IMR-90 (cell line): ENCODE results near the gene TMBIM6. TPM values are rescaled to one million over a fixed set of nuclear protein-coding genes. Genes with fewer than 3 reads are reported as not detected.

Experiments
- ATAC-seq: fragments of 200-7000 bp; cut with Tn5 transposase; 2 replicates; pipeline ENCODE4 v1.9.1; 2020; ENCODE audit warnings: low read depth, mild to moderate bottlenecking, moderate library complexity
- BruUV-seq: library from RNA; stranded (reverse); fragments of 400-500 nt; replicated peaks from 2 replicates; lab custom pipeline; 2021; lab: Mats Ljungman, UMichigan
- CTCF ChIA-PET: fragments of 300-600 bp; formaldehyde crosslinking; extraction: SDS; loops from one replicate; lab custom pipeline; 2021; ENCODE audit warnings: antibody characterized with exemption; lab: Yijun Ruan, JAX
- POLR2A ChIA-PET: fragments of 300-600 bp; sonication (Branson Sonifier 250); formaldehyde crosslinking; loops from one replicate; lab custom pipeline; 2022; ENCODE audit warnings: antibody characterized with exemption; ENCODE audit not compliant: unreplicated experiment; lab: Charles Lee
- DNase-seq: peaks from one replicate; pipeline ENCODE4 v3.0.0; 2013
- H2AFZ ChIP-seq: replicated peaks from 2 replicates; pipeline ENCODE3; 2013; ENCODE audit warnings: low read length, mild to moderate bottlenecking; ENCODE audit not compliant: poor library complexity
- H2AK5ac ChIP-seq: 2 replicates; pipeline ENCODE4 v1.6.1; 2013; ENCODE audit warnings: low read depth, low read length, inconsistent platforms
- H2AK9ac ChIP-seq: replicated peaks from 2 replicates; pipeline ENCODE3; 2013; ENCODE audit warnings: mild to moderate bottlenecking, low read depth, low read length, moderate library complexity; ENCODE audit not compliant: poor library complexity
- H2BK120ac ChIP-seq: 2 replicates; pipeline ENCODE4 v1.6.1; 2013; ENCODE audit warnings: low read depth, low read length, inconsistent platforms
- H2BK15ac ChIP-seq: 3 replicates; pipeline ENCODE4 v1.6.1; 2013; ENCODE audit warnings: low read depth, low read length, inconsistent platforms
- H2BK20ac ChIP-seq: 2 replicates; pipeline ENCODE4 v1.6.1; 2013; ENCODE audit warnings: low read depth, mild to moderate bottlenecking, inconsistent platforms, low read length, moderate library complexity
- H2BK5ac ChIP-seq: 2 replicates; pipeline ENCODE4 v1.6.1; 2013; ENCODE audit warnings: mild to moderate bottlenecking, low read depth, low read length, inconsistent platforms; ENCODE audit not compliant: poor library complexity, severe bottlenecking
- H3K14ac ChIP-seq: replicated peaks from 2 replicates; pipeline ENCODE4 v1.6.1; 2013; ENCODE audit warnings: low read depth, low read length, inconsistent platforms
- H3K18ac ChIP-seq: 2 replicates; pipeline ENCODE4 v1.6.1; 2013; ENCODE audit warnings: low read depth, low read length, control low read depth
- H3K23ac ChIP-seq: 2 replicates; pipeline ENCODE4 v1.6.1; 2013; ENCODE audit warnings: low read depth, low read length, inconsistent platforms
- H3K27ac ChIP-seq: 2 replicates; pipeline ENCODE4 v1.5.1; 2013; ENCODE audit warnings: mild to moderate bottlenecking, control low read depth, low read length; ENCODE audit not compliant: insufficient read depth
- H3K27me3 ChIP-seq: 2 replicates; pipeline ENCODE4 v1.6.1; 2013; ENCODE audit warnings: low read length; ENCODE audit not compliant: control insufficient read depth, insufficient read depth
- H3K36me3 ChIP-seq: 2 replicates; pipeline ENCODE4 v1.6.1; 2013; ENCODE audit warnings: low read length, mixed read lengths; ENCODE audit not compliant: control insufficient read depth, insufficient read depth
- H3K4ac ChIP-seq: 2 replicates; pipeline ENCODE4 v1.6.1; 2013; ENCODE audit warnings: low read depth, low read length, inconsistent platforms
- H3K4me1 ChIP-seq: 2 replicates; pipeline ENCODE4 v1.6.1; 2013; ENCODE audit warnings: low read length, mixed read lengths; ENCODE audit not compliant: control insufficient read depth, insufficient read depth
- H3K4me2 ChIP-seq: 2 replicates; pipeline ENCODE4 v1.6.1; 2013; ENCODE audit warnings: low read depth, mild to moderate bottlenecking, control low read depth, low read length, moderate library complexity
- H3K4me3 ChIP-seq: 2 replicates; pipeline ENCODE4 v1.5.1; 2013; ENCODE audit warnings: low read depth, mild to moderate bottlenecking, control low read depth, low read length, moderate library complexity; ENCODE audit not compliant: insufficient read depth
- H3K56ac ChIP-seq: 2 replicates; pipeline ENCODE4 v1.6.1; 2013; ENCODE audit warnings: low read length, inconsistent platforms; ENCODE audit not compliant: insufficient read depth; ENCODE audit errors: extremely low read depth
- H3K79me1 ChIP-seq, 2 experiments: 2 replicates each; pipeline ENCODE4 v1.6.1; 2013; ENCODE audit warnings: low read length in 2 of 2, inconsistent platforms in 1 of 2, low read depth in 1 of 2
- H3K9ac ChIP-seq: 2 replicates; pipeline ENCODE4 v1.6.1; 2013; ENCODE audit warnings: low read depth, low read length, control low read depth
- H3K9me1 ChIP-seq: 2 replicates; pipeline ENCODE4 v1.6.1; 2013; ENCODE audit warnings: low read length, inconsistent platforms; ENCODE audit not compliant: insufficient read depth
- H3K9me3 ChIP-seq: 2 replicates; pipeline ENCODE4 v1.6.1; 2013; ENCODE audit warnings: low read length; ENCODE audit not compliant: control insufficient read depth, insufficient read depth
- H4K20me1 ChIP-seq: 2 replicates; pipeline ENCODE4 v1.6.1; 2013; ENCODE audit warnings: low read length, inconsistent platforms; ENCODE audit not compliant: insufficient read depth
- H4K5ac ChIP-seq: 2 replicates; pipeline ENCODE4 v1.6.1; 2013; ENCODE audit warnings: mild to moderate bottlenecking, low read depth, low read length, control low read depth
- H4K8ac ChIP-seq, 2 experiments: 2 replicates each; pipeline ENCODE4 v1.6.1; 2013; ENCODE audit warnings: low read depth in 2 of 2, low read length in 2 of 2, control low read depth in 1 of 2, inconsistent platforms in 1 of 2
- H4K91ac ChIP-seq: 2 replicates; pipeline ENCODE4 v1.6.1; 2013; ENCODE audit warnings: low read depth, low read length, inconsistent platforms; ENCODE audit not compliant: insufficient read depth
- CEBPB ChIP-seq: IDR thresholded peaks from 2 replicates; pipeline ENCODE4 v1.6.1; 2012; ENCODE audit warnings: low read depth, low read length, improper control_type of control experiment
- CTCF ChIP-seq: conservative IDR thresholded peaks from 2 replicates; pipeline ENCODE4 v1.5.1; 2012; ENCODE audit warnings: mild to moderate bottlenecking, low read depth, low read length, improper control_type of control experiment
- ELK1 ChIP-seq: fragments of 150-350 bp; IDR thresholded peaks from 2 replicates; pipeline ENCODE4 v1.6.1; 2016; ENCODE audit warnings: low read depth, mild to moderate bottlenecking, low read length, moderate library complexity, borderline replicate concordance
- MXI1 ChIP-seq: IDR thresholded peaks from 2 replicates; pipeline ENCODE4 v1.6.1; 2012; ENCODE audit warnings: low read depth, mild to moderate bottlenecking, low read length, moderate library complexity, borderline replicate concordance
- NFE2L2 ChIP-seq: fragments of 150-350 bp; IDR thresholded peaks from 2 replicates; pipeline ENCODE4 v1.6.1; 2016; ENCODE audit warnings: low read depth, mild to moderate bottlenecking, low read length
- POLR2A ChIP-seq: IDR thresholded peaks from 2 replicates; pipeline ENCODE4 v1.6.1; 2012; ENCODE audit warnings: mild to moderate bottlenecking, low read depth, low read length
- RAD21 ChIP-seq: IDR thresholded peaks from 2 replicates; pipeline ENCODE4 v1.6.1; 2012; ENCODE audit warnings: low read length, improper control_type of control experiment
- RFX5 ChIP-seq: IDR thresholded peaks from 2 replicates; pipeline ENCODE4 v1.8.0; 2012; ENCODE audit warnings: low read depth, mild to moderate bottlenecking, low read length, moderate library complexity
- SMC3 ChIP-seq: fragments of 150-350 bp; IDR thresholded peaks from 2 replicates; pipeline ENCODE4 v1.6.1; 2016; ENCODE audit warnings: low read depth, mild to moderate bottlenecking, antibody characterized with exemption, low read length, moderate library complexity
- USF2 ChIP-seq: fragments of 150-350 bp; IDR thresholded peaks from 2 replicates; pipeline ENCODE4 v1.6.1; 2017; ENCODE audit warnings: mild to moderate bottlenecking, antibody characterized with exemption, low read length, low read depth
- WGBS, 2 experiments: methylation state at CpG; one replicate each; pipeline versions ENCODE4 v1.1.5 to v1.1.7; 2013; ENCODE audit warnings: missing lambda C conversion rate in 2 of 2; ENCODE audit not compliant: insufficient read length in 1 of 2; ENCODE audit errors: extremely low coverage in 2 of 2; 5-methylcytosine and 5-hydroxymethylcytosine counted together
- dilution Hi-C: fragments of 300-500 bp; cut with HindIII; formaldehyde crosslinking; loops from one replicate; pipeline ENCODE4 v1.14.3; 2018; ENCODE audit warnings: low sequenced_read_pairs; ENCODE audit not compliant: unreplicated experiment
- in situ Hi-C: fragments of 300-500 bp; cut with MboI; formaldehyde crosslinking; loops from 3 replicates; pipeline ENCODE4 v1.14.3; 2019; ENCODE audit warnings: low sequenced_read_pairs, inconsistent platforms, mixed read lengths
- intact Hi-C: fragments of 100-400 bp; cut with micrococcal nuclease; formaldehyde crosslinking; loops from 2 replicates; pipeline ENCODE4 v1.10.0; 2022
- polyA plus RNA-seq, 3 experiments: library from polyadenylated mRNA; depleted of rRNA; stranded (reverse); fragments of >200 nt; gene quantifications; 2 replicates each; pipeline ENCODE4 v1.2.3, GENCODE V29; 2012; ENCODE audit warnings: low replicate concordance in 1 of 3
- total RNA-seq: library from RNA; depleted of rRNA; stranded (reverse); fragments of >200 nt; gene quantifications from 2 replicates; pipeline ENCODE4 v1.2.3, GENCODE V29; 2012

The TMBIM6 gene
- total and polyA plus RNA-seq, 2 of the 4 experiments (the other 2 are of a cell fraction), result 255 to 285 TPM

GRCh38 chr12:49764126-49764525 is 22.8 kb downstream of the TMBIM6 start:
- Histone ChIP-seq H3K27me3 (no peaks in the 10 kb centered on the region), H3K14ac (no peak overlapping the region), H3K4me2 (no peak overlapping the region), H4K20me1 (peaks cover 17% of the 10 kb centered on the region), H3K9me3 (no peaks in the 10 kb centered on the region), H4K8ac (no peak overlapping the region), H3K18ac (no peak overlapping the region), H2BK20ac (no peak overlapping the region), H2BK120ac (no peak overlapping the region), H3K4me3 (no peak overlapping the region), H2BK15ac (no peak overlapping the region), H3K9me1 (peaks cover 2% of the 10 kb centered on the region; the same call in 1 of the 2 replicates), H3K27ac (no peak overlapping the region), H3K36me3 (peaks cover 46% of the 10 kb centered on the region), H3K23ac (no peak overlapping the region), H3K9ac (no peak overlapping the region), H3K79me1 (peaks cover 2 to 27% of the 10 kb centered on the region in 2 experiments), H4K91ac (no peak overlapping the region), H2AFZ (no peak overlapping the region), H3K4me1 (no peaks in the 10 kb centered on the region), H2AK5ac (no peak overlapping the region), H3K56ac (no peak overlapping the region), H4K5ac (no peak overlapping the region), H2BK5ac (no peak overlapping the region), H2AK9ac (no peak overlapping the region), H3K4ac (no peak overlapping the region)
- WGBS, 2 experiments, result 100% methylated on average over 2 of the region's 3 CpGs; no CpG with 5 or more reads in 1 of the 2 experiments
- DNase-seq (no peak), ATAC-seq (no peak)
- in situ Hi-C loops, result no loop called here
- intact Hi-C loops, result no loop called here
- ChIA-PET CTCF (interaction anchor here (0.7 to 1.0 kb wide), 2 partner anchors 10 to 253 kb away, joined by 3 to 7 read pairs; no protein-coding TSS in a partner anchor), POLR2A (no interaction called here)
- dilution Hi-C loops, result no loop called here
- BruUV-seq, result TSS peak; percentile 85
- TF ChIP-seq RFX5, result no peak
- no peak for TF ChIP-seq POLR2A
- TF ChIP-seq USF2, result no peak
- TF ChIP-seq CTCF, result no peak
- no peak for TF ChIP-seq RAD21
- TF ChIP-seq SMC3, result no peak
- no peak for TF ChIP-seq NFE2L2
- no peak for TF ChIP-seq MXI1
- TF ChIP-seq CEBPB, result no peak
- no peak for TF ChIP-seq ELK1
